CD4-positive, CD25-positive, alpha-beta regulatory T cell (primary cell): ENCODE measurements around the gene NBAS. TPM values are rescaled to one million over a fixed set of nuclear protein-coding genes. Genes with fewer than 3 reads are reported as not detected.
A peak's percentile ranks its signal among the peaks of the same experiment; 100 is the strongest.

Experiments
- ATAC-seq, 2 donors: fragments of 150-1000 bp; cut with Tn5 transposase; one replicate each; pipeline ENCODE4 v1.10.0; 2021; ENCODE audit warnings: low read depth in 2 of 2, moderate number of reproducible peaks in 2 of 2, moderate library complexity in 1 of 2
- DNase-seq, 3 donors: peaks; one replicate each; pipeline versions ENCODE4 v3.0.0 to v3.0.0-alpha.2; 2012 to 2022; ENCODE audit warnings: mixed read lengths in 1 of 3
- H3K27ac ChIP-seq: one replicate; pipeline ENCODE4 v1.7.0; 2013; ENCODE audit warnings: mild to moderate bottlenecking, low read length; ENCODE audit not compliant: insufficient read depth, poor library complexity, severe bottlenecking
- H3K27me3 ChIP-seq: one replicate; pipeline ENCODE4 v1.7.0; 2013; ENCODE audit warnings: low read length; ENCODE audit not compliant: control insufficient read depth, insufficient read depth
- H3K36me3 ChIP-seq: one replicate; pipeline ENCODE4 v1.7.0; 2013; ENCODE audit warnings: mild to moderate bottlenecking, low read length, moderate library complexity; ENCODE audit not compliant: control insufficient read depth, insufficient read depth
- H3K4me1 ChIP-seq: 2 replicates; pipeline ENCODE4 v1.7.0; 2013; ENCODE audit warnings: mild to moderate bottlenecking, low read length; ENCODE audit not compliant: insufficient read depth, control insufficient read depth, poor library complexity, severe bottlenecking
- H3K4me3 ChIP-seq: one replicate; pipeline ENCODE4 v1.7.0; 2013; ENCODE audit warnings: low read depth, mild to moderate bottlenecking, low read length, moderate library complexity
- H3K9me3 ChIP-seq, 2 experiments: 1 replicate in 1 of 2; 2 replicates in 1 of 2; pipeline ENCODE4 v1.7.0; 2013; ENCODE audit warnings: low read length in 2 of 2, mild to moderate bottlenecking in 1 of 2, moderate library complexity in 1 of 2; ENCODE audit not compliant: control insufficient read depth in 2 of 2
- H3K27ac Mint-ChIP-seq, 3 donors: one replicate each; pipeline ENCODE4 v1.8.0; 2020 to 2022; ENCODE audit warnings: mild to moderate bottlenecking in 3 of 3, mixed read lengths in 3 of 3, moderate library complexity in 2 of 3
- H3K27me3 Mint-ChIP-seq: one replicate; pipeline ENCODE4 v1.8.0; 2022; ENCODE audit warnings: mild to moderate bottlenecking, mixed read lengths
- H3K36me3 Mint-ChIP-seq: one replicate; pipeline ENCODE4 v1.8.0; 2020; ENCODE audit warnings: mixed read lengths
- H3K4me1 Mint-ChIP-seq, 4 donors: one replicate each; pipeline ENCODE4 v1.8.0; 2020 to 2022; ENCODE audit warnings: mixed read lengths in 4 of 4, mild to moderate bottlenecking in 1 of 4
- H3K4me3 Mint-ChIP-seq, 4 donors: one replicate each; pipeline ENCODE4 v1.8.0; 2020 to 2022; ENCODE audit warnings: mild to moderate bottlenecking in 4 of 4, mixed read lengths in 4 of 4, moderate library complexity in 3 of 4
- H3K9me3 Mint-ChIP-seq, 7 donors: one replicate each; pipeline ENCODE4 v1.8.0; 2020 to 2022; ENCODE audit warnings: mixed read lengths in 7 of 7, mild to moderate bottlenecking in 3 of 7, moderate library complexity in 2 of 7
- polyA plus RNA-seq, 4 donors: library from polyadenylated mRNA; unstranded; fragments of 300-500 nt; fragmentation: Illumina TruSeq; gene quantifications; one replicate each; pipeline ENCODE4 v1.2.3, GENCODE V29; 2021
- total RNA-seq: library from RNA; stranded (reverse); gene quantifications from one replicate; pipeline ENCODE4 v1.2.3, GENCODE V29; 2022

The NBAS gene
- total and polyA plus RNA-seq, 5 donors from 2014 or later, result 18.5 to 31.9 (median 19.5) TPM

GRCh38 chr2:15399241-15399640, 161.9 kb downstream of the NBAS start:
- Histone ChIP-seq H3K4me1 (no peaks in the 10 kb centered on the region), H3K4me3 (no peak overlapping the region), H3K27ac (no peak overlapping the region), H3K36me3 (peaks cover 10% of the 10 kb centered on the region), H3K27me3 (no peaks in the 10 kb centered on the region), H3K9me3 (no peaks in the 10 kb centered on the region)
- Mint-ChIP-seq H3K27me3 (no peaks in the 10 kb centered on the region), H3K4me1 (peaks cover 0 to 5% (median 0%) of the 10 kb centered on the region in 4 donors), H3K36me3 (peaks cover 38% of the 10 kb centered on the region), H3K4me3 (peak overlapping the region in 1 of 4 donors; percentile 15), H3K27ac (no peak overlapping the region), H3K9me3 (no peaks in the 10 kb centered on the region)
- DNase-seq (no peak), ATAC-seq (no peak)

- H3K36me3 Mint-ChIP-seq, result peaks cover 59% of the 10 kb centered on the region
Measured at GRCh38 chr2:15391751-15392150, 169.4 kb downstream of the NBAS start.

GRCh38 chr2:15389895-15390294, 171.2 kb downstream of the NBAS start:
- Histone ChIP-seq H3K4me1 (no peaks in the 10 kb centered on the region), H3K4me3 (no peak overlapping the region), H3K36me3 (peaks cover 34% of the 10 kb centered on the region), H3K9me3 (no peaks in the 10 kb centered on the region), H3K27me3 (no peaks in the 10 kb centered on the region), H3K27ac (no peak overlapping the region)
- peaks cover 0 to 10% (median 1%) of the 10 kb centered on the region in 4 donors for H3K4me1 Mint-ChIP-seq
- no peak overlapping the region for H3K27ac Mint-ChIP-seq
- H3K36me3 Mint-ChIP-seq, result peaks cover 51% of the 10 kb centered on the region
- no peak overlapping the region for H3K4me3 Mint-ChIP-seq
- DNase-seq (no peak), ATAC-seq (no peak)
- no peaks in the 10 kb centered on the region for H3K9me3 Mint-ChIP-seq
- H3K27me3 Mint-ChIP-seq, result no peaks in the 10 kb centered on the region

More at GRCh38 chr2:15391751-15392150, 169.4 kb downstream of the NBAS start:
- Mint-ChIP-seq H3K9me3 (no peaks in the 10 kb centered on the region), H3K4me3 (no peak overlapping the region), H3K27me3 (no peaks in the 10 kb centered on the region), H3K27ac (peak overlapping the region in 1 of 3 donors; percentile 62), H3K4me1 (peaks cover 0 to 6% (median 0%) of the 10 kb centered on the region in 4 donors)
- DNase-seq, result no peak
- no peaks in the 10 kb centered on the region for H3K9me3 ChIP-seq
- H3K4me1 ChIP-seq, result no peaks in the 10 kb centered on the region
- no peaks in the 10 kb centered on the region for H3K27me3 ChIP-seq
- no peak for ATAC-seq
- H3K27ac ChIP-seq, result no peak overlapping the region
- no peak overlapping the region for H3K4me3 ChIP-seq
- peaks cover 34% of the 10 kb centered on the region for H3K36me3 ChIP-seq

- H3K9me3 Mint-ChIP-seq, result no peaks in the 10 kb centered on the region
Measured at GRCh38 chr2:15389326-15389700, 171.8 kb downstream of the NBAS start.

GRCh38 chr2:15388406-15389325, 172.5 kb downstream of the NBAS start:
- Mint-ChIP-seq H3K4me3 (no peak overlapping the region), H3K4me1 (peaks cover 0 to 13% (median 1%) of the 10 kb centered on the region in 4 donors), H3K36me3 (peaks cover 47% of the 10 kb centered on the region), H3K9me3 (no peaks in the 10 kb centered on the region), H3K27me3 (no peaks in the 10 kb centered on the region), H3K27ac (no peak overlapping the region)
- ATAC-seq, result no peak
- Histone ChIP-seq H3K27me3 (no peaks in the 10 kb centered on the region), H3K9me3 (no peaks in the 10 kb centered on the region), H3K36me3 (peaks cover 28% of the 10 kb centered on the region), H3K27ac (no peak overlapping the region), H3K4me1 (no peaks in the 10 kb centered on the region), H3K4me3 (no peak overlapping the region)
- DNase-seq, result no peak

More at GRCh38 chr2:15389326-15389700, 171.8 kb downstream of the NBAS start:
- Mint-ChIP-seq H3K36me3 (peaks cover 49% of the 10 kb centered on the region), H3K4me3 (no peak overlapping the region), H3K27ac (no peak overlapping the region), H3K27me3 (no peaks in the 10 kb centered on the region), H3K4me1 (peaks cover 0 to 13% (median 1%) of the 10 kb centered on the region in 4 donors)
- H3K27ac ChIP-seq, result no peak overlapping the region
- H3K9me3 ChIP-seq, result no peaks in the 10 kb centered on the region
- no peaks in the 10 kb centered on the region for H3K27me3 ChIP-seq
- H3K36me3 ChIP-seq, result peaks cover 32% of the 10 kb centered on the region
- H3K4me1 ChIP-seq, result no peaks in the 10 kb centered on the region
- ATAC-seq (no peak), DNase-seq (no peak)
- H3K4me3 ChIP-seq, result no peak overlapping the region

GRCh38 chr2:15385184-15385583, 175.9 kb downstream of the NBAS start:
- Histone ChIP-seq H3K27ac (no peak overlapping the region), H3K36me3 (peaks cover 30% of the 10 kb centered on the region)
- H3K36me3 Mint-ChIP-seq, result peaks cover 43% of the 10 kb centered on the region

GRCh38 chr2:15383695-15384350, 177.3 kb downstream of the NBAS start:
- no peak overlapping the region for H3K4me3 ChIP-seq
- H3K4me1 ChIP-seq, result no peaks in the 10 kb centered on the region
- no peaks in the 10 kb centered on the region for H3K27me3 ChIP-seq
- peaks cover 30% of the 10 kb centered on the region for H3K36me3 ChIP-seq
- Mint-ChIP-seq H3K36me3 (peaks cover 40% of the 10 kb centered on the region), H3K9me3 (no peaks in the 10 kb centered on the region), H3K4me1 (peaks cover 0 to 7% (median 1%) of the 10 kb centered on the region in 4 donors), H3K27ac (no peak overlapping the region), H3K27me3 (no peaks in the 10 kb centered on the region), H3K4me3 (no peak overlapping the region)
- ATAC-seq (no peak), DNase-seq (no peak)
- no peaks in the 10 kb centered on the region for H3K9me3 ChIP-seq
- no peak overlapping the region for H3K27ac ChIP-seq

More at GRCh38 chr2:15385184-15385583, 175.9 kb downstream of the NBAS start:
- ATAC-seq, result no peak
- H3K4me3 ChIP-seq, result no peak overlapping the region
- Mint-ChIP-seq H3K4me1 (peaks cover 0 to 7% (median 1%) of the 10 kb centered on the region in 4 donors), H3K4me3 (no peak overlapping the region), H3K27me3 (no peaks in the 10 kb centered on the region), H3K27ac (no peak overlapping the region), H3K9me3 (no peaks in the 10 kb centered on the region)
- H3K9me3 ChIP-seq, result no peaks in the 10 kb centered on the region
- DNase-seq, result no peak
- H3K27me3 ChIP-seq, result no peaks in the 10 kb centered on the region
- H3K4me1 ChIP-seq, result no peaks in the 10 kb centered on the region
